H1 (cell line): Measurements from ENCODE around the gene GRM4.

ENCODE experiments used
- EZH2 ChIP-seq: fragments of 200-600 bp; sonication (generic); IDR thresholded peaks from 2 replicates; pipeline ENCODE4 v1.7.1; 2012; ENCODE audit warnings: low read depth, mild to moderate bottlenecking, moderate library complexity, low read length, inconsistent platforms; ENCODE audit not compliant: severe bottlenecking
- POLR2AphosphoS5 ChIP-seq: IDR thresholded peaks from 2 replicates; pipeline ENCODE4 v1.6.1; 2011; ENCODE audit warnings: low read depth, low read length
- TAF1 ChIP-seq: IDR thresholded peaks from 2 replicates; pipeline ENCODE4 v1.6.1; 2011; ENCODE audit warnings: mild to moderate bottlenecking, low read depth, low read length

- no peak for TF ChIP-seq EZH2
- TF ChIP-seq TAF1 = no peak
- no peak for TF ChIP-seq POLR2AphosphoS5
These were observed 17.8 kb downstream of the GRM4 start for GRCh38 chr6:34128045-34128444.
